Liver (tissue), 9 donors: ENCODE measurements around the gene BAG2. TPM values are rescaled to one million over a fixed set of nuclear protein-coding genes. Genes with fewer than 3 reads are reported as not detected.

Experiments used
- DNase-seq: peaks from one replicate; pipeline ENCODE4 v3.0.0-alpha.2; 2017; ENCODE audit warnings: low spot score
- H3K27ac ChIP-seq, 2 donors: one replicate each; pipeline ENCODE4 v1.7.0; 2013; ENCODE audit warnings: inconsistent platforms in 2 of 2, low read length in 2 of 2, control low read depth in 1 of 2, low read depth in 1 of 2, mild to moderate bottlenecking in 1 of 2
- H3K27me3 ChIP-seq, 4 donors: one replicate each; pipeline versions ENCODE4 v1.6.1 to v1.7.0; 2013; ENCODE audit warnings: low read length in 3 of 4, inconsistent platforms in 1 of 4, mild to moderate bottlenecking in 1 of 4, moderate library complexity in 1 of 4; ENCODE audit not compliant: control insufficient read depth in 4 of 4, insufficient read depth in 4 of 4
- H3K36me3 ChIP-seq, 4 donors: one replicate each; pipeline versions ENCODE4 v1.6.1 to v1.7.0; 2013; ENCODE audit warnings: low read length in 3 of 4, mild to moderate bottlenecking in 3 of 4, low read depth in 1 of 4, moderate library complexity in 1 of 4; ENCODE audit not compliant: control insufficient read depth in 4 of 4, insufficient read depth in 3 of 4
- H3K4me1 ChIP-seq, 4 donors: one replicate each; pipeline versions ENCODE4 v1.6.1 to v1.7.0; 2013; ENCODE audit warnings: low read length in 3 of 4, mild to moderate bottlenecking in 3 of 4, moderate library complexity in 1 of 4; ENCODE audit not compliant: control insufficient read depth in 4 of 4, insufficient read depth in 4 of 4
- H3K4me3 ChIP-seq, 3 donors: one replicate each; pipeline versions ENCODE4 v1.6.1 to v1.7.0; 2013; ENCODE audit warnings: low read length in 3 of 3, control low read depth in 1 of 3, low read depth in 1 of 3, mild to moderate bottlenecking in 1 of 3
- H3K9ac ChIP-seq, 2 donors: one replicate each; pipeline ENCODE4 v1.7.0; 2013; ENCODE audit warnings: low read length in 2 of 2, mild to moderate bottlenecking in 2 of 2, moderate library complexity in 2 of 2, control low read depth in 1 of 2, low read depth in 1 of 2
- H3K9me3 ChIP-seq, 4 donors: one replicate each; pipeline versions ENCODE4 v1.6.1 to v1.7.0; 2013; ENCODE audit warnings: low read length in 3 of 4; ENCODE audit not compliant: control insufficient read depth in 4 of 4
- ATF3 ChIP-seq: IDR thresholded peaks from 2 replicates; pipeline ENCODE4 v1.6.1; 2016; ENCODE audit warnings: antibody characterized with exemption
- CTCF ChIP-seq: fragments of 150-350 bp; IDR thresholded peaks from 2 replicates; pipeline ENCODE4 v1.5.1; 2017; ENCODE audit warnings: improper control_type of control experiment, low read depth, low read length; ENCODE audit not compliant: missing input control
- EGR1 ChIP-seq, 2 donors: IDR thresholded peaks; 2 replicates each; pipeline ENCODE4 v1.6.1; 2016 to 2018; ENCODE audit warnings: antibody characterized with exemption in 2 of 2, low read depth in 2 of 2
- FOXA1 ChIP-seq: IDR thresholded peaks from 2 replicates; pipeline ENCODE4 v1.6.1; 2016; ENCODE audit warnings: antibody characterized with exemption
- FOXA2 ChIP-seq: IDR thresholded peaks from 2 replicates; pipeline ENCODE4 v1.6.1; 2016; ENCODE audit warnings: antibody characterized with exemption
- GABPA ChIP-seq, 2 donors: IDR thresholded peaks in 1 of 2; conservative IDR thresholded peaks in 1 of 2; 2 replicates each; pipeline ENCODE4 v1.6.1; 2016; ENCODE audit warnings: antibody characterized with exemption in 2 of 2, mild to moderate bottlenecking in 1 of 2, moderate library complexity in 1 of 2
- HNF4A ChIP-seq, 2 donors: conservative IDR thresholded peaks; 2 replicates each; pipeline ENCODE4 v1.6.1; 2016; ENCODE audit warnings: antibody characterized with exemption in 2 of 2, mild to moderate bottlenecking in 2 of 2
- HNF4G ChIP-seq: IDR thresholded peaks from 2 replicates; pipeline ENCODE4 v1.6.1; 2016; ENCODE audit warnings: antibody characterized with exemption
- JUND ChIP-seq, 2 donors: IDR thresholded peaks; 2 replicates each; pipeline ENCODE4 v1.6.1; 2016; ENCODE audit warnings: antibody characterized with exemption in 2 of 2
- NR2F2 ChIP-seq: IDR thresholded peaks from 2 replicates; pipeline ENCODE4 v1.6.1; 2016; ENCODE audit warnings: antibody characterized with exemption
- RAD21 ChIP-seq, 2 donors: IDR thresholded peaks; 2 replicates each; pipeline ENCODE4 v1.6.1; 2016; ENCODE audit warnings: antibody characterized with exemption in 2 of 2, mild to moderate bottlenecking in 2 of 2
- REST ChIP-seq: IDR thresholded peaks from 2 replicates; pipeline ENCODE4 v1.6.1; 2016; ENCODE audit warnings: antibody characterized with exemption, mild to moderate bottlenecking
- RXRA ChIP-seq, 2 donors: IDR thresholded peaks; 2 replicates each; pipeline ENCODE4 v1.6.1; 2017 to 2018; ENCODE audit warnings: antibody characterized with exemption in 2 of 2, mild to moderate bottlenecking in 1 of 2
- SP1 ChIP-seq: IDR thresholded peaks from 2 replicates; pipeline ENCODE4 v1.6.1; 2018; ENCODE audit warnings: antibody characterized with exemption, mild to moderate bottlenecking
- TAF1 ChIP-seq: conservative IDR thresholded peaks from 2 replicates; pipeline ENCODE4 v1.6.1; 2016; ENCODE audit warnings: antibody characterized with exemption, mild to moderate bottlenecking
- YY1 ChIP-seq: IDR thresholded peaks from 2 replicates; pipeline ENCODE4 v1.6.1; 2016; ENCODE audit warnings: antibody characterized with exemption, mild to moderate bottlenecking
- WGBS: extraction: QIAGEN DNeasy Blood & Tissue Kit; methylation state at CpG from one replicate; pipeline ENCODE4 v1.1.7; 2013; 5-methylcytosine and 5-hydroxymethylcytosine counted together
- polyA plus RNA-seq, 2 donors: library from polyadenylated mRNA; stranded (reverse) in 1 of 2; unstranded in 1 of 2; fragments of 200-250 nt in 1 of 2; fragments of >200 nt in 1 of 2; fragmentation: Nextera tagmentation in 1 of 2; extraction: Ambion mirVana in 1 of 2; gene quantifications; one replicate each; pipeline versions ENCODE4 v1.2.1 to v1.2.3, GENCODE V29; 2013 to 2015
- total RNA-seq, 2 donors: library from RNA; depleted of rRNA; stranded (reverse); fragments of >200 nt; gene quantifications; one replicate each; pipeline ENCODE4 v1.2.3, GENCODE V29; 2014
- TF ChIP-seq, protein P1 (sequence below): IDR thresholded peaks from 2 replicates; pipeline ENCODE4 v1.6.1; 2016; ENCODE audit warnings: antibody characterized with exemption
- TF ChIP-seq, protein P2 (sequence below): IDR thresholded peaks from 2 replicates; pipeline ENCODE4 v1.6.1; 2016; ENCODE audit warnings: antibody characterized with exemption
- donor health status: healthy.
- donor health status: healthy.
- donor health status: healthy.
- donor health status: healthy.
- donor health status: healthy.

The BAG2 gene
- total and polyA plus RNA-seq, 4 donors: 1.8 to 4.9 (median 3.1) TPM

GRCh38 chr6:57221936-57222742 lies 50.0 kb downstream of the BAG2 start, which contains the start of gene RAB23:
Gene RAB23 (minus strand): TSS chr6:57222307. CDS start chr6:57210380, 11,927 bp downstream.
- peak within 1 kb of the TSS; percentile 46 to 74 for H3K27ac ChIP-seq
- no peaks in the 10 kb centered on the region for H3K9me3 ChIP-seq
- H3K4me3 ChIP-seq: peak within 1 kb of the TSS; percentile 89 to 98 (median 92)
- H3K27me3 ChIP-seq: no peaks in the 10 kb centered on the region
- peaks cover 2 to 13% (median 8%) of the 10 kb centered on the region in 4 donors for H3K4me1 ChIP-seq
- H3K36me3 ChIP-seq: no peaks in the 10 kb centered on the region
- no peak for TF ChIP-seq ATF3
- no peak for TF ChIP-seq CTCF
- TF ChIP-seq YY1: peak; percentile 32
- TF ChIP-seq FOXA2: no peak
- TF ChIP-seq GABPA (IDR thresholded peaks at IDR 0.05 in 1 of 2, conservative IDR thresholded peaks at IDR 0.05 in 1 of 2): no peak
- TF ChIP-seq HNF4A (conservative IDR thresholded peaks at IDR 0.05): peak; percentile 2 to 20
- peak in 1 of 2 donors; percentile 18 for TF ChIP-seq RAD21 (IDR thresholded peaks at IDR 0.05)
- TF ChIP-seq HNF4G: no peak
- peak; percentile 89 for DNase-seq
- H3K9ac ChIP-seq: peak within 1 kb of the TSS; percentile 33 to 76
- under 1% methylated on average over 69 of the region's 69 CpGs for WGBS

- TF ChIP-seq TAF1 (no peak), NR2F2 (no peak), HNF4G (no peak), CTCF (no peak), RXRA (IDR thresholded peaks at IDR 0.05) (no peak), RAD21 (IDR thresholded peaks at IDR 0.05) (no peak), EGR1 (IDR thresholded peaks at IDR 0.05; ENCODE audit: low read depth in 2 of 2) (no peak), SP1 (no peak), ATF3 (no peak), REST (no peak), GABPA (IDR thresholded peaks at IDR 0.05 in 1 of 2, conservative IDR thresholded peaks at IDR 0.05 in 1 of 2) (no peak), HNF4A (conservative IDR thresholded peaks at IDR 0.05) (no peak), YY1 (no peak), JUND (IDR thresholded peaks at IDR 0.05) (no peak), FOXA2 (no peak), FOXA1 (no peak)
- TF ChIP-seq, protein P1, sequence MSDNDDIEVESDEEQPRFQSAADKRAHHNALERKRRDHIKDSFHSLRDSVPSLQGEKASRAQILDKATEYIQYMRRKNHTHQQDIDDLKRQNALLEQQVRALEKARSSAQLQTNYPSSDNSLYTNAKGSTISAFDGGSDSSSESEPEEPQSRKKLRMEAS: no peak
- TF ChIP-seq, protein P2, sequence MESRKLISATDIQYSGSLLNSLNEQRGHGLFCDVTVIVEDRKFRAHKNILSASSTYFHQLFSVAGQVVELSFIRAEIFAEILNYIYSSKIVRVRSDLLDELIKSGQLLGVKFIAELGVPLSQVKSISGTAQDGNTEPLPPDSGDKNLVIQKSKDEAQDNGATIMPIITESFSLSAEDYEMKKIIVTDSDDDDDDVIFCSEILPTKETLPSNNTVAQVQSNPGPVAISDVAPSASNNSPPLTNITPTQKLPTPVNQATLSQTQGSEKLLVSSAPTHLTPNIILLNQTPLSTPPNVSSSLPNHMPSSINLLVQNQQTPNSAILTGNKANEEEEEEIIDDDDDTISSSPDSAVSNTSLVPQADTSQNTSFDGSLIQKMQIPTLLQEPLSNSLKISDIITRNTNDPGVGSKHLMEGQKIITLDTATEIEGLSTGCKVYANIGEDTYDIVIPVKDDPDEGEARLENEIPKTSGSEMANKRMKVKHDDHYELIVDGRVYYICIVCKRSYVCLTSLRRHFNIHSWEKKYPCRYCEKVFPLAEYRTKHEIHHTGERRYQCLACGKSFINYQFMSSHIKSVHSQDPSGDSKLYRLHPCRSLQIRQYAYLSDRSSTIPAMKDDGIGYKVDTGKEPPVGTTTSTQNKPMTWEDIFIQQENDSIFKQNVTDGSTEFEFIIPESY: no peak
- no peaks in the 10 kb centered on the region for H3K36me3 ChIP-seq
- no peaks in the 10 kb centered on the region for H3K27me3 ChIP-seq
- no peak overlapping the region for H3K27ac ChIP-seq
- H3K4me3 ChIP-seq: peak overlapping the region; percentile 89 to 98 (median 92)
- no peak for DNase-seq
- H3K4me1 ChIP-seq: peaks cover 2 to 13% (median 8%) of the 10 kb centered on the region in 4 donors
- no peaks in the 10 kb centered on the region for H3K9me3 ChIP-seq
- H3K9ac ChIP-seq: peak overlapping the region in 1 of 2 donors; percentile 33
- 13% methylated on average over 5 of the region's 5 CpGs for WGBS
Measured at GRCh38 chr6:57222743-57223077, 50.6 kb downstream of the BAG2 start.
